ENCODE data around the gene ERCC6.

The ERCC6 gene

DNA sequence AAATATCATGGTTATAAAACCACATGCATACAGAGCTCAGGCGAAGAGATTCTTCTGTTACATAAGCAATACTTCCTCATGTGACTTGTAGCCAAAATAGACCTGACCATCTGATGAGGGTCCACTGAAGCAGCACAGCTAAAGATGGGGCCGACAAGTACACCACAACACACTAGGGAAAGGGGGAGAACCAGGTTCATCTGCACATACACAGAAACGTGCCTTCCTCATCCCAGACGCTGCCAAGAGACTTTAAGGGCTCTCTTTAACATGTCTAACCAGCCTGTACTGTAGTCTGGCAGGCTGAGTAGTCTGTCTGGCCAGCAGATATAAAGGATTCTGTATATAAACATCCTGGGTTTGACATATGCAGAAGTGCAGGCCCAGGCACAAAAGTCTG is 30.3 kb downstream of the ERCC6 start:
- no peak for DNase-seq

DNA sequence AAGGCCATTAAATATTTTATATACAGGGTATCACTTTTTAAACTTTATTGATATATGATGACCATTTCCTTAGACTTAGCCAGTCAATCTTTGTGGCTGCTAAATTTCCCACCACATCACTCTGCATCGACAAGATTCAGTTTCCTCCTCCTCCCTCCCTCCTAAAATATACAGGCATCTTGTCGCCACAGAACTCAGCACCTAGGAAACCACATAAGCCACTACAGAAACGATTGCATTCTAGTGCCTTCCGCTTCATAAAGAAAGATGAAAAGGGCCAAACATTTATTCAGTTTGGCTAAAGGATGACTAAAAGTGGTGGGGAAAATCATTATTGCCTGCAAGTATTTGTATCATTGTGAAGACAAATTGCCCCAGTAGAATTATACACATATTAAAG is 30.7 kb downstream of the ERCC6 start:
- no peak for DNase-seq

DNA sequence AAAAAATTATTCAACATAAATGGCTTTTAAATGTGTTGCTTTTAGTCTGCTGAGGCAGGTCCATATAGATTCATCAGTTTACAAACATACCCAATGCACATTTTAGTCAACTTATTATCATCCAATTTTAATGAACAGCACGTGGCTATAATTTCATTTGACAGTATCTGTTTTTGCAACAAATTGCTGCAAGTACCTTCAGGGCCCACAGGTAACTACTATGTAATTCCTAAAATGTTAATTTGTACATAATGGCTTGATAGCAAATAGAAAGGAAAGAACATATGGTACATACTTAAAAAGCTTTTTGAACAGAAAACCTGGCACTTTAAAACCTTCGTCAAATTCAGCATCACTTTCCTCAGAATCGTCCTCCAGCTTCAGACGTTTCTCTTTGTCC is 33.3 kb downstream of the ERCC6 start:
- DNase-seq, result no peak

DNA sequence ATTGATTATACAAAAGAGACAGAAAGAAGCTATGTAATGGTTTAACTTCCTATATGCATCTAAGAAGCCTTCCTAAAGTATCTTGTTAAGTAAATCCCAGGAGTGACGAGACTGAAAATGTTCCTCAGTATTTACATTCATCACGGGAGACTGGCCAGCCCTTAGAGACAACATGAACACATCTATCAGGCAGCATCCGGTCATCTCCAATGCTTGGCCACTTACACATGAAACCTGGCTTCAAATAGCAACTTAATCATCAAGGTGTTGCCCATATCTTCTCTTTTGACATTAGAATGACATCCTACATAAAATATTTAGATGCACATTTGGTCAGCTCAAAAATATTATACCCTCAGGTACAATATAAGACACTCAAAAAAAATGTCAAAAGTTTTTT is 33.8 kb downstream of the ERCC6 start:
- no peak for DNase-seq

DNA sequence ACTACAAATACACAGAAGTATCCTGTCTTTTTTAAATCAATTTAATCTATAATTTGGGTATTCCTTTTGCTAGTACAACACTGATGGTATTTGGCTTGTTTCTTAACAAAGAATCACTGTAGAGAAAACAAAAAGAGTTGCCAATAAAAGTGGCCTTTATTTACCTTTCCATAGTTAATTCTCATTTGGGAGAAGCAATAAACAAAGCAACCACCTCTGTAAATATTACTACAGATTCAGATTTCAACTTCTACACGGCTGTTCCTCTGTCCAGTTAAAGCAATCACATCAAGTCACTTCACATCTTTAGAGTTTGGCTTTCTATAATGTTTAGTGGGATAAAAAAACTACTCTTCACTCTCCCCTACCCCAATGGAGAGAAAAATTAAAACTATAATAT is 34.4 kb downstream of the ERCC6 start:
- no peak for DNase-seq

DNA sequence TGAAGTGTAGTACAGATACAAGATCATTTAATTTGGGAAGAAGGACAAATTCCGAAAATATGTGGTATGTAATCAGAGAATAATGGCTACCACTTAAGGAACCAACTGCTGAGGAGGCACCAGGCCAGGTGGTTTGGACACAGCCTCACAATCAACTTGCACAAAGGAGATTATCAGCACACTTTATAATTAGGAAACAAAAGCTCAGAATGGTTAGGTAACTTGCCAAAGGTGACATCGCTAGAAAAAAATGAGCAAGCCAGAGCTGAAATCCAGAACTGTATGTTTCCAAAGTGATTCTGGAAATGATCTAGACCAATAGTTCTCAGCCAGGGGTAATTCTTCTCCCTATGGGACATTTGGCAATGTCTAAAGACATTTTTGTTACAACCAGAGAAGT is 36.6 kb downstream of the ERCC6 start:
- no peak for DNase-seq

DNA sequence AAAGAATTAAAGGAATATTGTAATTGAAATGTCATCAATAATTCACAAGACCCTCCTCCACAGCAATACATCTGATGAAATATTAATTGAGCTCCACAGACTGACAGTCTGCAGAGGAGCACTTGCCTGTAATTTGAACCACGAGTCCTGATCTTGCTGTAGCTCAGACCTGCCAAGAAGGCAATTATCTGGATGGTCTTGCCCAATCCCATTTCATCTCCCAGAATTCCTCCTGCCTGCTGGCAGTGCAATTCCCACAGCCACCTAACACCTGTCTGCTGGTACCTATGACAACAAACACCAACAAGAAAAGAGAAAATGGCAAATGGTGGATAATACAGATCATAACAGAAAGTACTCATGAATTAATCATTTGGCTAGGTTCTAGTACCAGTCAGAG is 38.5 kb downstream of the ERCC6 start:
- DNase-seq, result no peak

DNA sequence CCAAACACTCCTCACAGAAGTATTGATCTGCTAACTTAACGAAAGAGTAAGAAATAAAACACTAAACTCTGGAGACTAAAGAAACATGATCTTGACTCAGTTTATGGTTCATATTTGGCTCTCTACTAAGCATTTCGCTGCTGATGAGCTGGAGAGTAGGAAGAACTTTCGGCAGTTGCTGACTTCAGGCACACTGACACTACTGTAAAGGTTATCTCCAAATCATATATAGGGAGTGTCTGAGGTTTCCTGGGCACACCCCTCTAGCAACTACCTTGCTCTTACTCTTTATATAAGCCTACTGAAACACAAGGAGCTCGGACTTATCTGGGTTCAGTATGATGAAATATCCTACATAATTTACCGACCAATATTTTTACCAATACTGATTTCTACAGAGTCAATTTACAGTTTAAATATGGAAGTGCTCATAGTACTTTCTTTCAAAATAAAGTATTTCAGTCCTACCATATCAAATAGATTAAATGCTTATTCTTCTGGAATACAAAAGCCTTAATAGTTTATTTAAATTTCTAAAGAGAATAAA is 39.5 kb downstream of the ERCC6 start:
- no peak for DNase-seq

DNA sequence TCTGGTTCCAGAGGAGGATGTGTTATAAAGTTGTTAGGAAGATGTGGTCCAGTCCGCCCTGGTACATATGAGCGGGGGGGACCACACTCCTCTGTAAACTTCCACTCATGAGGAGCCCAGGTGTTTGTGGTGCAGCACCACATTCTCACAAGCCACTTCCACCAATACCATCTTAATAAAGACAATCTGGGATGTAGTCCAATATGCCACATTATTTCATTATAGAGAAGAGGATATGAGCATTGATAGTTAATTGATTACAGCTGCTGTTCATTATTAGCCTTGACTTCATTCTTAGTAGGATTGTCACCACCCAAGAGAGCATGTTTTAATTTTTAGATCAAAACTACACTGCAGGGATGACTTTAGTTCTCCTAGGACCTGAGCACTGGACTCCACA is 40.5 kb downstream of the ERCC6 start:
- DNase-seq, result no peak

DNA sequence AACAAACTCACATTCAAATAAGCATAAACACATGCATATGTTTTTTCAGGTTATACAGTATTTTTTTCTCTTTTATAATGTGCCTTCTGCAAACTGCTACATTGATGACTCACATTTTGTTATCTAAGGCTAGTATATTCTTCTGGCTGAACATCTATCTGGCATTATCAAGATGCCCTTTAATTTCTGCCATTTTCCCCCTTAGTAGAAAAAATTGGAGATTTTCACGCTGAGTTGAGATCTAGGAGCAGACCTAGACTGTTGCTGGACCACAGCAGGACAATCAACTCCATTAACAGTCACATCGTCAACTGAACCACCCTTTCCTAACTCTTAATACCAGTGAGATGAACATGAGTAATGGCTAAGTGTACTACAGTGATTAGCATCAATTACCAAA is 41.6 kb downstream of the ERCC6 start:
- no peak for DNase-seq

DNA sequence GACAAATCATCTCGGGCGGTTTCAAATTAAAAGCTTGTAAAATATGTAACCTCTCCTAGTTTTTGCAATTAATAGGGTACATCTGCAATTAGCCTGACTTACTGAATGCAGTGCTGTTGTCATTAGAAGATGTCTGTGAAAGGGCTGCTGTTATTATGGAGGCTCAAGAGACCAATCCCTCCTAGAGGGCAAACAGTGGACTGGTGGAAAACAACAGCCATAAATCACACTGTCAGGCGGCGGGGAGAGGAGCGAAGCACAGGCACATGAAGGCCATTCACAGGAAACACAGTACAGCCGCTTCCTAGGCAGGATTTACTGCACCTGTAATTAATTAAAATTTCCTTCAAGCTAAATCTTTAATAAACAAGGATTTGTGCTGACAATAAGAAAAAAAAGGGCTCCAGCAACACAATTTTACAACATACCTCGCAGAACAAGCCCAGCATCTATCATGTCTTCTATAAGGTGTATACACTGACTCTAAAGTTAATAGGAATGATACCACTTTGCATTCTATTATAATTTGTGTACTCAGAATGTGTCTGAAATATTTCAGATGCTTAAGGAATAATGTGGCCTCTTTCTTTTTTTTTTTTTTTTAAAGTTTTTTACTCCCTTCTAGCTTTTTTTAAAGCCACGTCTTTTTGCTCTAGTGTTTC is 50.7 kb downstream of the ERCC6 start:
- no peak for DNase-seq

DNA sequence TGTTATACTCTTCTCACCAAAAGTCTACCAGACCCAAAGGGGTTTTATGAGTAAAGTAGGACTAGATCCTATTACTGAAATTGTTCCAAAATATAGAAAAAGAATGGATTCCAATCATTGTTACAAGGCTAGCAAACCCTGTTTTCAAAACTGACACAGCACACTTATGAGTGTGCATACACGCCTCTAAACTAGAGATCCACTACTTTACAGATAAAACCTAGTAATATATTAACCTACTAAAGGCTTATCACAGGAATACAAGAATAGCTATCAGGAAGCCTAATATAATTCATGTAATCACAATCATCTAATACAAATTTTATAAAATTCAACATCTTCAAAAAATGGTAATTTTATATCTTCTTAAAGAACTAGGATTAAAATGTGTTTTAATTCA is 52.2 kb downstream of the ERCC6 start:
- DNase-seq, result no peak

DNA sequence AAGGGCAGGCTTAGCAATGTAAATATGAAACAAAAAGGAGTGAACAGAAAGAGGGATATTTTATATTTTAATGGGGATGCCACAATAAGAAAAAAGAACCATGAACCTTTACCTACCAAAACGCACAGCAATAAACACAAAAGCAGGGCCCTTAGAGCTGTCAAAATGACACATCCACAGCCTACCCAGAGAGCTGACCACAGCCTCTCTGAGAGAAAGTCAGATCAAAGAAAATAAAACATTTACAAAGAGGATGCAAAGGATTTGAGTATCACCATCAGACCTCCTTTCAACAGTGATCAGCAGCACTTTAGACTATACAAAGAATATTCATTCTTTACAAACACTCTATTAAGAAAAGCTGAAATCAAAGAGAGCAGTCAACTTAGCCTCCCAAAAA is 52.9 kb downstream of the ERCC6 start:
- no peak for DNase-seq

DNA sequence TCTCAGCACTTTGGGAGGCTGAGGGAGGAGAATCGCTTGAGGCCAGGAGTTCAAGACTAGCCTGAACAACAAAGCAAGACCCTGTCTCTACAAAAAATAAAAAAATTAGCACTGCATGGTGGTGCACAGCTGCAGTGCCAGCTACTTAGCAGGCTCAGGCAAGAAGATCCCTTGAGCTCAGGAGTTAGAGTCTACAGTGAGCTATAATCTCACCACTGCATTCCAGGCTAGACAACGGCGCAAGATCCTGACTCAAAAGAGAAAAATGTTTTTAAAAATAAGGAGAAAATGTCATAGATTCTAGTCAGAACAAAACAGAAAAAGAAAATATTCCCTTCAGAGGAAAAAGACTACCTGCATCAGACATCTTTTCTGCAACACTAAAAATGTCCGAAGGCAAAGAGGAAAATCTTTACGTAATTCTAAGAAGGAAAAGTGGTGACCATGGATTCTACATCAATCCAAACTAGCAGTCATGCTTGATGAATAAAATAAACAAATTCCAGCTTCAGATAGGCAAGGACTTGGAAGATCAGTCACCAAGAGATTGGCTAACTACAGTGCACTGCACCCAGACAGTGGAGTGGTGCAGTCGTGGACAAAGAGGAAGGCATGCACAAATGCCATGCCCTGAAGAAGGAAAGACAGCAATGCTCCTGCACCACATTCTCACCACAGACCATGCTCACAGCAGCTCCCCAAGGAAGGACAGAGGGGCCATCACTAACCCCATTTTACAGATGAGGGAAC is 54.3 kb downstream of the ERCC6 start:
- DNase-seq, result no peak

DNA sequence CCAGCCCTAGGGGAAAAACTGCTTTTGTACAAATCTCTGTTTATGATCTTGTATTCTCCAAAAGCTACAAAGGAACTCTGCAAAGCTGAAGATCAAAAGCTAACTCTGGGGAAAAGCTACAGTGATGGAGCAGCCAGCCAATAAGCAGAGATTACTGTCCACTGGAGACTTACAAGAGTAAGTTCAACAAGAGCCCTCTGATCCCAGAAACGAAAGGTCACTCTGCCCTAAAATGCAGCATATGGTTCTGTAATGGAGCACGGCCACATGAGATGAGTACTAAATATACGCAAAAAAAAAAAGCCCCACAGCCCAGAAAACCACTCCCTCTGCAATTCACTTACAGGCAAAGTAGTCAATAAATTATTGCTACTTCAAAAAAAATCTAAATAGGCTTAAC is 60.1 kb downstream of the ERCC6 start:
- no peak for DNase-seq

DNA sequence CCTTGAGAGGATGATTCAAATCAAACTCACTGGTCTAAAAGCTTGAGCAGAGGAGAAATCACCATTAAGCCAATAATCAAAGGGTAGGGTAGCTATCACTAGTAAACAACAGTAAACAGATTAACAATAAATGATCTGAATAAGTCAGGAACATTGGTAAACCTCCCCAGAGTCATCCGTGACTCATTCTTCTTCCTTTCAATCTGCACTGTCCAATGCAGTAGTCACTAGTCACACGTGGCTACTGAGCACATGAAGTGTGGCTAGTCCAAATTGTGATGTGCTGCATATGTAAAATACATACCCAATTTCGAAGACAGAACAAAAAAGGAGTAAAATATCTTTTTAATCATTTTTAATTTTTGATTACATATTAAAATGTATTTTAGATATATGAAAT is 64.0 kb downstream of the ERCC6 start:
- DNase-seq, result no peak

DNA sequence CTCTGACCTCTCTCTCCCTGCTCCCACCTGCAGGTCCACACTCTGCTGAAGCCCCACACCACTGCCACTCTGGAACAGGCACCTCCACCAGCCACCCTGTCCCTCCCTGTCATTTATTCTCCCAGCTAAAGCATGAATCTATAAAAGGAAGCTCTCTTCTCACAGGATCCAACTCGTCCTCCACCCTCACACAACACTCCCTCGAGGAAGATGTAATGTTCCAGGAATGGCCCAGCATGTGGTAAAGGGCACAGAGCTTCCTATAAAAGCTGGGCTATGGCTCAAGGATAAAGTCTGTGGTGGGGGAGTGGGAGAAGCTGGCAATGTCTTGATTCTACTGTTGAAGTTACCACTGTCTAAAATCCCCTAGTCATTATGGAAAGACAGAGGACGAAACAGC is 67.4 kb downstream of the ERCC6 start:
- no peak for DNase-seq

DNA sequence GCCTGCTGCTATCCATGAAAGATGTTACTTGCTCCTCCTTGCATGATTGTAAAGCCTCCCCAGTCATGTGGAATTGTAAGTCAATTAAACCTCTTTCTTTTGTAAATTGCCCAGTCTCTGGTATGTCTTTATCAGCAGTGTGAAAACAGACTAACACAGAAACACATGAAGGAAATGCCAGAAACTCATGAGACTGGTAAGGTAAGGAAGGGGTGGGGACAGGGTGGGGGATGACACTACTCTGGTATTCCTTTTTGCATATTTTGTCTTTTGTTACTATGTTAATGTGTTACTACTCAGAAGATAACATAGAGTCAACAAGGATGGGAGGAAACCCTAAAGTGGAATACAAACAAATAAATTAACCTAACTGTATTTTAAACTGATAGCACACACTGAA is 73.2 kb downstream of the ERCC6 start:
- DNase-seq, result no peak

Measured in activated naive CD4-positive, alpha-beta T cell treated with anti-CD3 and anti-CD28 coated beads, Interleukin-2, amount 50 U/mL, for 16 hours (primary cell).